Skin epidermis (tissue), 12 donors: ENCODE results near the gene LENEP.

Experiments
- H3K27ac ChIP-seq, 21 experiments: fragments of 200-600 bp; sonication (generic) in 11 of 21; one replicate each; pipeline ENCODE4 v1.5.0; 2020; ENCODE audit warnings: mild to moderate bottlenecking in 3 of 21, inconsistent platforms in 2 of 21, moderate library complexity in 2 of 21
- H3K4me3 ChIP-seq, 7 experiments: fragments of 200-600 bp; sonication (generic) in 2 of 7; one replicate each; pipeline ENCODE4 v1.5.0; 2020; ENCODE audit warnings: inconsistent platforms in 2 of 7, mild to moderate bottlenecking in 2 of 7, moderate library complexity in 1 of 7

Gene LENEP

GRCh38 chr1:154993572-154994268 lies at the start of gene LENEP:
LENEP (plus strand) TSS chr1:154993586; CDS start chr1:154993608, 22 bp downstream.
- H3K27ac ChIP-seq: peak within 1 kb of the TSS in 2 of 21 experiments; percentile 21 to 22
- H3K4me3 ChIP-seq: no peak within 1 kb of the TSS

GRCh38 chr1:154943649-154944400 lies 49.6 kb upstream of the LENEP start:
- Histone ChIP-seq H3K4me3 (no peak overlapping the region), H3K27ac (peak overlapping the region in 16 of 21 experiments; percentile 10 to 100 (median 66))

- peak overlapping the region in 13 of 21 experiments; percentile 6 to 99 (median 62) for H3K27ac ChIP-seq
- H3K4me3 ChIP-seq: no peak overlapping the region
These were observed 48.8 kb upstream of the LENEP start for GRCh38 chr1:154944401-154945159.

- peak overlapping the region in 3 of 21 experiments; percentile 6 to 47 (median 27) for H3K27ac ChIP-seq
- no peak overlapping the region for H3K4me3 ChIP-seq
These were observed 48.0 kb upstream of the LENEP start for GRCh38 chr1:154945160-154945961.

- no peak overlapping the region for H3K27ac ChIP-seq
- H3K4me3 ChIP-seq: no peak overlapping the region
These were observed 47.2 kb upstream of the LENEP start for GRCh38 chr1:154945962-154946850.

GRCh38 chr1:154948079-154948478 lies 45.3 kb upstream of the LENEP start:
- Histone ChIP-seq H3K4me3 (no peak overlapping the region), H3K27ac (no peak overlapping the region)

- Histone ChIP-seq H3K4me3 (peak overlapping the region in 2 of 7 experiments; percentile 2 to 22), H3K27ac (peak overlapping the region in 11 of 21 experiments; percentile 6 to 94 (median 62))
These were observed 41.3 kb upstream of the LENEP start for GRCh38 chr1:154951901-154952657.

- Histone ChIP-seq H3K4me3 (peak overlapping the region in 3 of 7 experiments; percentile 2 to 22 (median 2)), H3K27ac (peak overlapping the region in 10 of 21 experiments; percentile 6 to 94 (median 70))
These were observed 40.7 kb upstream of the LENEP start for GRCh38 chr1:154952664-154953063.

- Histone ChIP-seq H3K27ac (peak overlapping the region in 9 of 21 experiments; percentile 23 to 94 (median 77)), H3K4me3 (peak overlapping the region in 2 of 7 experiments; percentile 3 to 46)
These were observed 39.8 kb upstream of the LENEP start for GRCh38 chr1:154953611-154954038.

- Histone ChIP-seq H3K27ac (peak overlapping the region in 13 of 21 experiments; percentile 19 to 94 (median 70)), H3K4me3 (peak overlapping the region in 4 of 7 experiments; percentile 43 to 51 (median 47))
These were observed 38.8 kb upstream of the LENEP start for GRCh38 chr1:154954541-154954940.

GRCh38 chr1:154955039-154955717 lies 38.2 kb upstream of the LENEP start:
- peak overlapping the region; percentile 44 to 94 (median 79) for H3K27ac ChIP-seq
- peak overlapping the region; percentile 40 to 51 (median 46) for H3K4me3 ChIP-seq

GRCh38 chr1:154955718-154956543 lies 37.5 kb upstream of the LENEP start, which contains the start of gene PBXIP1:
PBXIP1 (minus strand) TSS chr1:154956099; CDS start chr1:154953721, 2,378 bp downstream.
- H3K4me3 ChIP-seq: peak within 1 kb of the TSS; percentile 40 to 51 (median 46)
- peak within 1 kb of the TSS; percentile 44 to 94 (median 79) for H3K27ac ChIP-seq

GRCh38 chr1:154956544-154956941 lies 36.8 kb upstream of the LENEP start:
- peak overlapping the region in 20 of 21 experiments; percentile 15 to 94 (median 79) for H3K27ac ChIP-seq

GRCh38 chr1:154957091-154957657 lies 36.2 kb upstream of the LENEP start:
- Histone ChIP-seq H3K4me3 (no peak overlapping the region), H3K27ac (peak overlapping the region in 12 of 21 experiments; percentile 27 to 94 (median 83))

More at GRCh38 chr1:154956544-154956941, 36.8 kb upstream of the LENEP start:
- peak overlapping the region; percentile 40 to 51 (median 46) for H3K4me3 ChIP-seq

- no peak overlapping the region for H3K4me3 ChIP-seq
- H3K27ac ChIP-seq: peak overlapping the region in 1 of 21 experiments; percentile 9
These were observed 35.4 kb upstream of the LENEP start for GRCh38 chr1:154958036-154958435.
